ENCODE data around the gene SLC35E2B.
"Not testable (repeated sequence)": the region's sequence is repeated elsewhere in the genome, so short reads cannot be mapped to it uniquely, and the experiment has no call there.

SLC35E2B gene

GRCh38 chr1:1702506-1702905 lies 9.9 kb upstream of the SLC35E2B start:
- not testable (repeated sequence) for FAIRE-seq

- not testable (repeated sequence) for FAIRE-seq
Observed at GRCh38 chr1:1700557-1700956, 8.0 kb upstream of the SLC35E2B start.

GRCh38 chr1:1700067-1700466 lies 7.5 kb upstream of the SLC35E2B start:
- not testable (repeated sequence) for FAIRE-seq

- not testable (repeated sequence) for FAIRE-seq
Observed at GRCh38 chr1:1699061-1699460, 6.5 kb upstream of the SLC35E2B start.

GRCh38 chr1:1697358-1698183 lies 5.0 kb upstream of the SLC35E2B start:
- FAIRE-seq = not testable (repeated sequence)

- not testable (repeated sequence) for FAIRE-seq
Observed at GRCh38 chr1:1696431-1697357, 4.1 kb upstream of the SLC35E2B start.

GRCh38 chr1:1692324-1692713 lies 276 bp downstream of the SLC35E2B start:
- not testable (repeated sequence) for FAIRE-seq

- not testable (repeated sequence) for FAIRE-seq
Observed at GRCh38 chr1:1691443-1691842, 1.2 kb downstream of the SLC35E2B start.

- not testable (repeated sequence) for FAIRE-seq
Observed at GRCh38 chr1:1689526-1689925, 3.1 kb downstream of the SLC35E2B start.

GRCh38 chr1:1687846-1688245 lies 4.7 kb downstream of the SLC35E2B start:
- no peak for FAIRE-seq

GRCh38 chr1:1684031-1684681 lies 8.4 kb downstream of the SLC35E2B start:
- FAIRE-seq = no peak

GRCh38 chr1:1683104-1683905 lies 9.3 kb downstream of the SLC35E2B start:
- FAIRE-seq = no peak

GRCh38 chr1:1680912-1681273 lies 11.7 kb downstream of the SLC35E2B start:
- no peak for FAIRE-seq

GRCh38 chr1:1680031-1680911 lies 12.3 kb downstream of the SLC35E2B start:
- FAIRE-seq = no peak

- FAIRE-seq = no peak
Observed at GRCh38 chr1:1678581-1679380, 13.8 kb downstream of the SLC35E2B start.

- no peak for FAIRE-seq
Observed at GRCh38 chr1:1677718-1678580, 14.6 kb downstream of the SLC35E2B start.

- FAIRE-seq = not testable (repeated sequence)
Observed at GRCh38 chr1:1676087-1676486, 16.5 kb downstream of the SLC35E2B start.

GRCh38 chr1:1675218-1675617 lies 17.4 kb downstream of the SLC35E2B start:
- FAIRE-seq = not testable (repeated sequence)

- not testable (repeated sequence) for FAIRE-seq
Observed at GRCh38 chr1:1674806-1675205, 17.8 kb downstream of the SLC35E2B start.
